Endothelial cell of umbilical vein (primary cell): ENCODE data around the gene CACNA2D3. TPM values are rescaled to one million over a fixed set of nuclear protein-coding genes. Genes with fewer than 3 reads are reported as not detected.

ENCODE experiments used
- BruUV-seq: library from RNA; stranded (reverse); fragments of 400-500 nt; replicated peaks from 2 replicates; lab custom pipeline; 2021; lab: Mats Ljungman, UMichigan
- CTCF ChIA-PET: fragments of 300-600, 350-600 bp; sonication (Branson Sonifier 250); formaldehyde crosslinking; loops from one replicate; lab custom pipeline; 2021; ENCODE audit warnings: antibody characterized with exemption, inconsistent platforms; lab: Charles Lee
- POLR2A ChIA-PET: fragments of 300-600, 350-600 bp; sonication (Branson Sonifier 250); formaldehyde crosslinking; loops from one replicate; lab custom pipeline; 2021; ENCODE audit warnings: antibody characterized with exemption, inconsistent platforms; lab: Charles Lee
- DNase-seq: peaks from one replicate; pipeline ENCODE4 v3.0.0-alpha.2; 2011; ENCODE audit warnings: low read depth, low spot score
- FAIRE-seq: peaks from 2 replicates; lab custom pipeline; 2011; peaks lifted over from hg19 to GRCh38; lab: Jason Lieb, UNC
- H2AFZ ChIP-seq: 2 replicates; pipeline ENCODE4 v1.6.0; 2012; ENCODE audit warnings: low read depth, low read length, control low read depth, inconsistent platforms
- H3K27ac ChIP-seq: 2 replicates; pipeline ENCODE4 v1.5.1; 2011; ENCODE audit warnings: low read depth, mild to moderate bottlenecking, control low read depth, low read length, moderate library complexity; ENCODE audit not compliant: insufficient read depth
- H3K27me3 ChIP-seq, 2 experiments: 2 replicates each; pipeline versions ENCODE4 v1.6.0 to v1.6.1; 2011; ENCODE audit warnings: low read length in 2 of 2, mixed read lengths in 1 of 2; ENCODE audit not compliant: control insufficient read depth in 2 of 2, insufficient read depth in 2 of 2
- H3K36me3 ChIP-seq, 2 experiments: 2 replicates in 1 of 2; 3 replicates in 1 of 2; pipeline ENCODE4 v1.5.1; 2011; ENCODE audit warnings: low read length in 2 of 2, mild to moderate bottlenecking in 1 of 2, moderate library complexity in 1 of 2; ENCODE audit not compliant: control insufficient read depth in 2 of 2, insufficient read depth in 2 of 2; ENCODE audit errors: extremely low read depth in 1 of 2
- H3K4me1 ChIP-seq: 3 replicates; pipeline ENCODE4 v1.5.1; 2011; ENCODE audit warnings: mild to moderate bottlenecking, low read length; ENCODE audit not compliant: control insufficient read depth, insufficient read depth; ENCODE audit errors: extremely low read depth
- H3K4me2 ChIP-seq: 2 replicates; pipeline ENCODE4 v1.6.1; 2011; ENCODE audit warnings: low read length, control low read depth, mixed read lengths; ENCODE audit not compliant: insufficient read depth
- H3K4me3 ChIP-seq, 3 experiments: fragments of 200-600 bp in 1 of 3; sonication (generic), shearing (Covaris generic) in 1 of 3; replicated peaks in 1 of 3; 2 replicates each; pipeline ENCODE4 v1.5.1; 2011 to 2016; ENCODE audit warnings: control low read depth in 3 of 3, low read length in 3 of 3, mild to moderate bottlenecking in 2 of 3, inconsistent platforms in 1 of 3, low read depth in 1 of 3, moderate library complexity in 1 of 3; ENCODE audit not compliant: insufficient read depth in 1 of 3
- H3K79me2 ChIP-seq: 2 replicates; pipeline ENCODE4 v1.6.0; 2012; ENCODE audit warnings: low read length, inconsistent platforms; ENCODE audit not compliant: control insufficient read depth, insufficient read depth
- H3K9ac ChIP-seq: replicated peaks from 2 replicates; pipeline ENCODE3; 2011; ENCODE audit warnings: low read length, control low read depth; ENCODE audit not compliant: insufficient read depth; ENCODE audit errors: extremely low read depth
- H3K9me1 ChIP-seq: replicated peaks from 3 replicates; pipeline ENCODE4 v1.6.0; 2011; ENCODE audit warnings: mild to moderate bottlenecking, low read length; ENCODE audit not compliant: control insufficient read depth, insufficient read depth; ENCODE audit errors: extremely low read depth
- H3K9me3 ChIP-seq: replicated peaks from 2 replicates; pipeline ENCODE4 v1.5.1; 2012; ENCODE audit warnings: low read length, inconsistent platforms; ENCODE audit not compliant: control insufficient read depth, insufficient read depth
- H4K20me1 ChIP-seq: replicated peaks from 2 replicates; pipeline ENCODE3; 2011; ENCODE audit warnings: mild to moderate bottlenecking, low read length; ENCODE audit not compliant: control insufficient read depth, insufficient read depth; ENCODE audit errors: extremely low read depth
- EZH2 ChIP-seq: IDR thresholded peaks from 2 replicates; pipeline ENCODE4 v1.6.1; 2012; ENCODE audit warnings: borderline replicate concordance, low read depth, mild to moderate bottlenecking, moderate library complexity, low read length, inconsistent platforms; ENCODE audit not compliant: severe bottlenecking
- FOS ChIP-seq: IDR thresholded peaks from 2 replicates; pipeline ENCODE4 v1.6.1; 2011; ENCODE audit warnings: mild to moderate bottlenecking, low read length, moderate library complexity, borderline replicate concordance; ENCODE audit not compliant: insufficient read depth
- GATA2 ChIP-seq: IDR thresholded peaks from 2 replicates; pipeline ENCODE4 v1.7.0; 2011; ENCODE audit warnings: low read depth, mild to moderate bottlenecking, moderate library complexity, mixed read lengths, low read length; ENCODE audit not compliant: insufficient read length, insufficient read depth
- JUN ChIP-seq: IDR thresholded peaks from 2 replicates; pipeline ENCODE4 v1.6.1; 2011; ENCODE audit warnings: borderline replicate concordance, low read depth; ENCODE audit not compliant: insufficient read length, insufficient read depth
- MAX ChIP-seq: IDR thresholded peaks from 2 replicates; pipeline ENCODE4 v1.6.1; 2011; ENCODE audit not compliant: insufficient read depth, insufficient read length
- MYC ChIP-seq: IDR thresholded peaks from one replicate; pipeline ENCODE4 v1.6.1; 2011; ENCODE audit warnings: mild to moderate bottlenecking, low read depth, low read length
- POLR2A ChIP-seq: IDR thresholded peaks from 2 replicates; pipeline ENCODE4 v1.6.1; 2012; ENCODE audit warnings: low read depth, mild to moderate bottlenecking, control low read depth, low read length
- POLR2AphosphoS5 ChIP-seq: IDR thresholded peaks from 2 replicates; pipeline ENCODE4 v1.6.1; 2012; ENCODE audit warnings: low read depth, mild to moderate bottlenecking, control low read depth, low read length, moderate library complexity; ENCODE audit not compliant: insufficient read depth
- dilution Hi-C: fragments of 300-500 bp; cut with MboI; formaldehyde crosslinking; loops from one replicate; pipeline ENCODE4 v1.15.0; 2019; ENCODE audit warnings: low sequenced_read_pairs; ENCODE audit not compliant: extremely low pct_ligation_motif_present
- intact Hi-C: fragments of 100-400 bp; cut with micrococcal nuclease; formaldehyde crosslinking; loops from one replicate; pipeline ENCODE4 v1.10.0; 2022
- polyA plus RNA-seq, 4 experiments: library from polyadenylated mRNA; depleted of rRNA in 3 of 4; stranded (reverse) in 3 of 4; unstranded in 1 of 4; fragments of >200 nt; gene quantifications; 2 replicates each; pipeline versions ENCODE4 v1.2.1 to v1.2.3, GENCODE V29; 2011 to 2012; ENCODE audit warnings: missing spikeins in 1 of 4
- total RNA-seq: library from RNA; stranded (reverse); gene quantifications from 2 replicates; pipeline ENCODE4 v1.2.3, GENCODE V29; 2021
- TF ChIP-seq, protein P1 (sequence below), 2 donors: IDR thresholded peaks; 1 replicate in 1 of 2; 2 replicates in 1 of 2; pipeline ENCODE4 v1.5.1; 2011; ENCODE audit warnings: low read length in 2 of 2, mild to moderate bottlenecking in 2 of 2, moderate library complexity in 2 of 2, control low read depth in 1 of 2, inconsistent platforms in 1 of 2, low read depth in 1 of 2; ENCODE audit not compliant: insufficient read depth in 1 of 2; ENCODE audit errors: extremely low read depth in 1 of 2

CACNA2D3 gene
- total and polyA plus RNA-seq, 2 donors (not counting 3 experiments of a cell fraction or from before 2014, with no cell fraction given) = not detected

- TF ChIP-seq POLR2AphosphoS5 (no peak), EZH2 (no peak), JUN (no peak), FOS (no peak), MYC (no peak), GATA2 (no peak), POLR2A (no peak), MAX (no peak)
- TF ChIP-seq, protein P1, sequence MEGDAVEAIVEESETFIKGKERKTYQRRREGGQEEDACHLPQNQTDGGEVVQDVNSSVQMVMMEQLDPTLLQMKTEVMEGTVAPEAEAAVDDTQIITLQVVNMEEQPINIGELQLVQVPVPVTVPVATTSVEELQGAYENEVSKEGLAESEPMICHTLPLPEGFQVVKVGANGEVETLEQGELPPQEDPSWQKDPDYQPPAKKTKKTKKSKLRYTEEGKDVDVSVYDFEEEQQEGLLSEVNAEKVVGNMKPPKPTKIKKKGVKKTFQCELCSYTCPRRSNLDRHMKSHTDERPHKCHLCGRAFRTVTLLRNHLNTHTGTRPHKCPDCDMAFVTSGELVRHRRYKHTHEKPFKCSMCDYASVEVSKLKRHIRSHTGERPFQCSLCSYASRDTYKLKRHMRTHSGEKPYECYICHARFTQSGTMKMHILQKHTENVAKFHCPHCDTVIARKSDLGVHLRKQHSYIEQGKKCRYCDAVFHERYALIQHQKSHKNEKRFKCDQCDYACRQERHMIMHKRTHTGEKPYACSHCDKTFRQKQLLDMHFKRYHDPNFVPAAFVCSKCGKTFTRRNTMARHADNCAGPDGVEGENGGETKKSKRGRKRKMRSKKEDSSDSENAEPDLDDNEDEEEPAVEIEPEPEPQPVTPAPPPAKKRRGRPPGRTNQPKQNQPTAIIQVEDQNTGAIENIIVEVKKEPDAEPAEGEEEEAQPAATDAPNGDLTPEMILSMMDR (IDR thresholded peaks at IDR 0.05; ENCODE audit: extremely low read depth in 1 of 2, insufficient read depth in 1 of 2, low read depth in 1 of 2, low read length in 2 of 2) = no peak
- Histone ChIP-seq H3K27ac (no peak overlapping the region), H3K79me2 (no peaks in the 10 kb centered on the region), H3K36me3 (no peaks in the 10 kb centered on the region), H3K27me3 (no peaks in the 10 kb centered on the region), H3K4me3 (no peak overlapping the region), H2AFZ (no peak overlapping the region), H3K9me3 (no peaks in the 10 kb centered on the region), H4K20me1 (no peaks in the 10 kb centered on the region), H3K9ac (no peak overlapping the region), H3K4me2 (no peak overlapping the region), H3K4me1 (no peaks in the 10 kb centered on the region), H3K9me1 (no peaks in the 10 kb centered on the region)
- DNase-seq (no peak), FAIRE-seq (no peak)
- intact Hi-C loops (no loop called here), dilution Hi-C loops (no loop called here)
- ChIA-PET POLR2A (no interaction called here), CTCF (no interaction called here)
- BruUV-seq = no TSS peak
Measured at GRCh38 chr3:54844211-54844610, 721.9 kb downstream of the CACNA2D3 start.
